BLaER1 treated with 17β-estradiol and CSF1 and Interleukin-3, amounts not matched to agents 10 nM and 100 nM (cell line): ENCODE measurements around the gene TLR10.
"Not testable (repeated sequence)": the region's sequence is repeated elsewhere in the genome, so short reads cannot be mapped to it uniquely, and the experiment has no call there.

Source experiments
- H3K27ac ChIP-seq, 11 experiments: shearing (Covaris generic); formaldehyde crosslinking; 2 replicates each; pipeline ENCODE4 v1.8.1; 2022
- H3K27me3 ChIP-seq, 11 experiments: shearing (Covaris generic); formaldehyde crosslinking; 2 replicates each; pipeline ENCODE4 v1.8.1; 2022
- H3K36me3 ChIP-seq, 11 experiments: shearing (Covaris generic); formaldehyde crosslinking; 2 replicates each; pipeline ENCODE4 v1.8.1; 2022
- H3K4me1 ChIP-seq, 10 experiments: shearing (Covaris generic); formaldehyde crosslinking; 2 replicates each; pipeline ENCODE4 v1.8.1; 2022
- H3K4me2 ChIP-seq, 11 experiments: shearing (Covaris generic); formaldehyde crosslinking; 2 replicates each; pipeline ENCODE4 v1.8.1; 2022
- H3K4me3 ChIP-seq, 10 experiments: shearing (Covaris generic); formaldehyde crosslinking; 2 replicates each; pipeline ENCODE4 v1.8.1; 2022
- H3K9ac ChIP-seq, 11 experiments: shearing (Covaris generic); formaldehyde crosslinking; 2 replicates each; pipeline ENCODE4 v1.8.1; 2022
- H3K9me3 ChIP-seq, 11 experiments: shearing (Covaris generic); formaldehyde crosslinking; replicated peaks in 1 of 11; 2 replicates each; pipeline ENCODE4 v1.8.1; 2022
- H4K20me1 ChIP-seq, 11 experiments: shearing (Covaris generic); formaldehyde crosslinking; 2 replicates each; pipeline ENCODE4 v1.8.1; 2022
- Cebpa-rat ChIP-seq, 11 experiments: shearing (Covaris generic); IDR thresholded peaks; 2 replicates each; pipeline ENCODE4 v1.8.1; 2022

Gene TLR10

DNA sequence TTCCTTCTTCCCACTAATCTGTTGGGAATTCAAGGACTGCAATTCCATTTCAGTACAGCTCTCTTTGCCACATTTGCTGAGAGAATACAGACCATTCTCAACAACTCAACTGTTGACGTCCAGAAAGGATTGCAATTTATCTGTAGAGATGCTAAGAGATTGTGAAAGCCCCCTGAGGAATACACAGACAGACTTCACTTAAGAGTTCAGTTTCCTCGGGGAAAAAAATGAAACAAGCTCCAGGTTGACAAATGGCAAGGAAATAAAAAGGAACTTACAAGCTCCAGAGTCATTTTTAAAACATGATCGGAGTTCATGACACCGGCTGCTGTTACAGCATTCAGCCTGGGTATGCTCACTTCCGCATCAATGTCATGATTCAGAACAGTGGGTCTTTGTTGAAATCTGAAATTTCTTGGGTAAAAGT, 13.8 kb downstream of the TLR10 start:
- H3K4me2 ChIP-seq: peak overlapping the region in 10 of 11 experiments; percentile 4 to 60 (median 24); a peak in 15 of 22 replicates
- no peak for TF ChIP-seq Cebpa-rat (IDR thresholded peaks at IDR 0.05)
- H3K9me3 ChIP-seq: peaks cover 23 to 73% (median 62%) of the 10 kb centered on the region in 11 experiments
- no peaks in the 10 kb centered on the region for H3K36me3 ChIP-seq
- peaks cover 10 to 30% (median 23%) of the 10 kb centered on the region in 10 experiments for H3K4me1 ChIP-seq
- no peaks in the 10 kb centered on the region for H3K27me3 ChIP-seq
- H3K4me3 ChIP-seq: no peak overlapping the region
- H3K9ac ChIP-seq: no peak overlapping the region
- peak overlapping the region in 2 of 11 experiments; percentile 2 to 14; a peak in 1 of 22 replicates for H3K27ac ChIP-seq
- no peaks in the 10 kb centered on the region for H4K20me1 ChIP-seq

DNA sequence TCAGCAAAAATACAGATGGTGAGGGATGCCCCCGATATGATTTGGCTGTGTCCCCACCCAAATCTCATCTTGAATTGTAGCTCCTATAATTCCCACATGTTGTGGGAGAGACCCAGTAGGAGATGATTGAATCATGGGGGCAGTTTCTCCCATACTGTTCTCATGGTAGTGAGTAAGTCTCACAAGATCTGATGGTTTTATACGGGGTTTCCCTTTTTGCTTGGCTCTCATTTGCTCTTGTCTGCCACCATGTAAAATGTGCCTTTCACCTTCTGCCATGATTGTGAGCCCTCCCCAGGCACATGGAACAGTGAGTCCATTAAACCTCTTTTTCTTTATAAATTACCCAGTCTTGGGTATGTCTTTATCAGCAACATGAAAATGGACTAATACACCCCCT, 15.8 kb downstream of the TLR10 start:
- H3K4me2 ChIP-seq, H3K9ac ChIP-seq, H3K27ac ChIP-seq, H3K27me3 ChIP-seq, H3K36me3 ChIP-seq, H3K4me3 ChIP-seq, H4K20me1 ChIP-seq: not testable (repeated sequence)
- peaks cover 30 to 51% (median 43%) of the 10 kb centered on the region in 10 experiments for H3K4me1 ChIP-seq
- peaks cover 16 to 63% (median 52%) of the 10 kb centered on the region in 11 experiments for H3K9me3 ChIP-seq

DNA sequence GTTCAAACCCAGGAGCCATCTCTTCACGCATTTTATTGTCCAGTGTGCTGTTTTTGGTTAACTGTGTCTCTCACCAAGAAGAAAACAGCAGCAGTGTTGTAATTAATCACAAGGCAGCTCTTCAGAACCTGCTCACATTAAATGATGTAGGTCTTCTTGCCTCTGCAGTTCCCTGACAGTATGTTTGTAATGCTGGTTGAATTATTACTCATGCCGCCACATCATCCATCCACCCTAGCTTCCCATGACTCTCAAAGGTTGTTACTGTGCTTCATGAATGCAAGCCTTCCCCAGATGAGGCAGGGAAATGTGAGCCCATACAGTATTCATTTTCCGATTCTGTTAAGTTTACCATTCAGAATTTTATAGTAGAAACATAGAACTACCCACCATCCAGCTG, 17.4 kb downstream of the TLR10 start:
- peaks cover 16 to 52% (median 44%) of the 10 kb centered on the region in 11 experiments for H3K9me3 ChIP-seq
- no peak for TF ChIP-seq Cebpa-rat (IDR thresholded peaks at IDR 0.05)
- H3K4me1 ChIP-seq: peaks cover 42 to 62% (median 55%) of the 10 kb centered on the region in 10 experiments
- H3K4me3 ChIP-seq: no peak overlapping the region
- no peaks in the 10 kb centered on the region for H4K20me1 ChIP-seq
- H3K27ac ChIP-seq: peak overlapping the region in 4 of 11 experiments; percentile 2 to 27 (median 14); a peak in 1 of 22 replicates
- H3K9ac ChIP-seq: no peak overlapping the region
- no peaks in the 10 kb centered on the region for H3K36me3 ChIP-seq
- H3K4me2 ChIP-seq: no peak overlapping the region
- H3K27me3 ChIP-seq: no peaks in the 10 kb centered on the region

DNA sequence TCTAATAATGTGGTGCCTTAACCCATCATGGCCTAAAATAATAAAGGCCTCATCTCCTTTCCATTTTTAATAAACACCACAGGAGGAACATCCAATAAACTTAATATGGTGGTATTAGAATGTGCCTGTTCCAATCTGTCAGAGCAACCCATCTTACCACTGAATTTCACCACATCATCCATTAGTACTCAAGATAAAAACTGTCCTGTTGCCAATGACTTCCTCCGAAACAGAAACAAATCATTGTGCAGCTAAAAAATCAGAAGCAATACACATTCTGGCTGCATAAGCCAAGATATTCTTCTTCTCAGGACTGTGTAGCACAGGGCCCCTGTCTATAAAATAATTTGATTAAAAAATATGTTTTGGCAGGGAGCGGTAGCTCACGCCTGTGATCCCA, 18.5 kb downstream of the TLR10 start:
- TF ChIP-seq Cebpa-rat (IDR thresholded peaks at IDR 0.05): no peak
- no peaks in the 10 kb centered on the region for H3K27me3 ChIP-seq
- H3K4me3 ChIP-seq: no peak overlapping the region
- H3K27ac ChIP-seq: peak overlapping the region in 8 of 11 experiments; percentile 32 to 97 (median 93); a peak in 13 of 22 replicates
- peaks cover 49 to 64% (median 57%) of the 10 kb centered on the region in 10 experiments for H3K4me1 ChIP-seq
- H3K9ac ChIP-seq: no peak overlapping the region
- no peaks in the 10 kb centered on the region for H3K36me3 ChIP-seq
- H4K20me1 ChIP-seq: no peaks in the 10 kb centered on the region
- peak overlapping the region in 10 of 11 experiments; percentile 78 to 95 (median 88); a peak in 17 of 22 replicates for H3K4me2 ChIP-seq
- peaks cover 16 to 44% (median 38%) of the 10 kb centered on the region in 11 experiments for H3K9me3 ChIP-seq

DNA sequence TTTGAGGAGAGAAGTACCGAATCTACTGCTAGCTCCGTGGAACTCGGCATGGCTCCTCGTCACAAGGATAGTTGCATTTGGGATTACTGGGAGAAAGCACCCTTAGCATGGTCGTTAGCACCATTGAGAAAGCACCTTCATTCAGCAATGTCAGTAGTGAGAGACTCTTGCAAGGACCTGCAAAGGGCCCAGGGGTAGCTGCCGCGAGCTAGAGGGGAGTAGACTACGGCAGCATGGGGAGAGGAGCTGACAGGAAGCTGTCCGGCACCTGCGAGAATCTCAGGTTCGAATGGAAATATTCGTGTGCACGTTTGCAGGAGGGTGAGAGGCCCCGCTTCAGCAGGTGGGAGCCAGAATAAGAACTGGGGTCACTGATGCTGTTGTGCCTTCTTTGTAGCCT, 20.2 kb downstream of the TLR10 start:
- TF ChIP-seq Cebpa-rat (IDR thresholded peaks at IDR 0.05): no peak
- Histone ChIP-seq H3K4me2 (peak overlapping the region; percentile 78 to 96 (median 89)), H3K27me3 (no peaks in the 10 kb centered on the region), H3K9me3 (peaks cover 14 to 33% (median 29%) of the 10 kb centered on the region in 11 experiments), H3K36me3 (no peaks in the 10 kb centered on the region), H4K20me1 (no peaks in the 10 kb centered on the region), H3K4me3 (peak overlapping the region in 7 of 10 experiments; percentile 44 to 57 (median 49); a peak in 8 of 20 replicates), H3K27ac (peak overlapping the region; percentile 71 to 97 (median 93); a peak in 21 of 22 replicates), H3K9ac (peak overlapping the region; percentile 68 to 85 (median 81); a peak in 21 of 22 replicates), H3K4me1 (peaks cover 58 to 74% (median 67%) of the 10 kb centered on the region in 10 experiments)

DNA sequence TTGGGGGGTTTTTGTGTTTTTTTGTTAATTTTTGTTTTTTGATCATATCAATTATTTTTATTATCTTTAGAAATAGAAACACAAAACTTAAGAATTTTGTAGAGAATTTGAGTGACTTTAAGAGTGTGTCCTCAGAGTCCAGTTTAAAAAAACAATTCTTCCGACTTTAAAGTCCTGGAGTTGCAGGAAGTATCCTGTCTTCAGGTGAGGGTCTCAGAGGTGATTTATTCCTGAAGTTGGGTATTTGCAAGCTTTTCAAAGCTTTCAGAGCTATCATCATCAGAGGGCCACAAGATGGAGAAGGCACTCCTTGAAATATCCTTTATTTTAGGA, 23.0 kb downstream of the TLR10 start:
- Histone ChIP-seq H3K9me3 (peaks cover 0 to 5% (median 1%) of the 10 kb centered on the region in 11 experiments; a peak in 9 of 22 replicates), H3K9ac (peak overlapping the region in 8 of 11 experiments; percentile 30 to 85 (median 82); a peak in 11 of 22 replicates), H3K27ac (peak overlapping the region in 9 of 11 experiments; percentile 84 to 97 (median 93); a peak in 15 of 22 replicates), H3K27me3 (no peaks in the 10 kb centered on the region), H3K4me1 (peaks cover 67 to 88% (median 78%) of the 10 kb centered on the region in 10 experiments), H3K36me3 (no peaks in the 10 kb centered on the region), H3K4me3 (no peak overlapping the region), H3K4me2 (peak overlapping the region; percentile 78 to 96 (median 89); a peak in 21 of 22 replicates), H4K20me1 (no peaks in the 10 kb centered on the region)
- TF ChIP-seq Cebpa-rat (IDR thresholded peaks at IDR 0.05): no peak

DNA sequence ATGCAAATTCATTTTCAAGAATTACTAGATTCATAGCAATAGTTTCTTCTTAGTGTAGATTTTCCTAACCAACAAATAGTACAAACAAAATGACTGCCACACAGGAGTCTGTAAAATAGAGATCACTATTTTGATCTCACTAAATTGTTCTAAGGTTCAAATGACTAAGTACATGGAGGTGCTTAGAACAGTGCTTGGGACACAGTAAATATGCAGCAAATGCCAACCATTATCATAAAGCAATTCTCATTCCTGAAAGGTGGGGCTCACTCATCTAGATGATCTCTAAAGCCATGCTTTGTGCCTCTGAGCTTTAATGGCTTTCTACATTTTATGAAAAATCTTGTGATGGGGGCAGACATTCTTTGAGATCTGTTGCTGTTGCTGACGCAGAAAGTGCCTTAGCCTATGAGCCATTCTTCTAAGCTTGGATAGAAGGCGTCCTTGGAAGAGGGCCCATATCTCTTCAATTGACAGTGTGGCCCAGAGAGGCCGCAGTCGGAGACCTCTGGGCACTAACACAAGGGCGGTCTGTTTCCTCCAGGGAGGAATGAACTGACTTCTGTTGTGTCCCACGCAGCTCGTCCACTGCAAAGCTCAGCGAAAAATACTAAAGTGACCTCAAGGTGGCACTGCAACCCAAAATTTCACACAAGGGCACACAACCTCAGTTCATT, 23.5 kb downstream of the TLR10 start:
- no peaks in the 10 kb centered on the region for H3K27me3 ChIP-seq
- peak overlapping the region in 10 of 11 experiments; percentile 19 to 97 (median 62); a peak in 15 of 22 replicates for H3K27ac ChIP-seq
- H3K4me3 ChIP-seq: no peak overlapping the region
- H3K4me2 ChIP-seq: peak overlapping the region; percentile 42 to 96 (median 84)
- H3K36me3 ChIP-seq: no peaks in the 10 kb centered on the region
- no peaks in the 10 kb centered on the region; a peak in 3 of 22 replicates for H3K9me3 ChIP-seq
- TF ChIP-seq Cebpa-rat (IDR thresholded peaks at IDR 0.05): no peak
- H3K4me1 ChIP-seq: peaks cover 65 to 86% (median 75%) of the 10 kb centered on the region in 10 experiments
- peak overlapping the region in 9 of 11 experiments; percentile 19 to 82 (median 38); a peak in 13 of 22 replicates for H3K9ac ChIP-seq
- H4K20me1 ChIP-seq: no peaks in the 10 kb centered on the region

DNA sequence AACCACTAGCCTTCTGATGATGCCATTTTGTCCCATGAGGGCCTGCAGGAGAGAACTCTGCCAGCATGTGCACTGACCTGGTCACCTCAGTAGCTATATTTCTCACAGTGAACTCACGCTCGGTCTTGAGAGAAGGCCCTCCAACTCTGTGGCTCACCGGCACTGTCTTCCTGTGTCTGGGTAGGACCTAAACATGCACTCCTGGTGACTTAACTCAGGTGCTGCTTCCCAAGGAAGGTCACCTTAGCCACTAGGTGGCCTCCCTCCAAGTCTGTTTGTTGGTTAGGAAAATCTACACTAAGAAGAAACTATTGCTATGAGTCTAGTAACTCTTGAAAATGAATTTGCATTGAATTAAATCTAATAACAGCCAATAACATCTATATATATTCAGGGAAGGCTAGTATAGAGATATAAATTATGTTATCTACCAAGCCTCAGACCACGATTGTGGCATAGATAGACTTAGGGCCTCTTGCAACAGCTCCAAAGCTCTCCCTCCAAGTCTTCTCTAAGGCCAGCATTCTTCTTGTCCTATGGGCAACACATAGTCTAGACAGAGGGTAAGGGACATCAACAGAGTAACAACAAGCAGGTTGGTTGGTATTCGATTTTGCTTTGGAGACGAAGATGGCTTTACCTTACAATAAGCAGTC, 24.7 kb downstream of the TLR10 start:
- H4K20me1 ChIP-seq: no peaks in the 10 kb centered on the region
- H3K4me1 ChIP-seq: peaks cover 65 to 86% (median 75%) of the 10 kb centered on the region in 10 experiments
- no peak overlapping the region for H3K4me3 ChIP-seq
- H3K27ac ChIP-seq: peak overlapping the region in 2 of 11 experiments; percentile 12 to 29; a peak in 4 of 22 replicates
- no peak for TF ChIP-seq Cebpa-rat (IDR thresholded peaks at IDR 0.05)
- H3K9ac ChIP-seq: peak overlapping the region in 2 of 11 experiments; percentile 11 to 36; a peak in 2 of 22 replicates
- H3K9me3 ChIP-seq: no peaks in the 10 kb centered on the region
- H3K36me3 ChIP-seq: no peaks in the 10 kb centered on the region
- no peaks in the 10 kb centered on the region for H3K27me3 ChIP-seq
- peak overlapping the region in 9 of 11 experiments; percentile 30 to 93 (median 61); a peak in 14 of 22 replicates for H3K4me2 ChIP-seq
